Mammary epithelial cell (primary cell): ENCODE measurements around the gene ALK.

Experiments
- EZH2 ChIP-seq: IDR thresholded peaks from 2 replicates; pipeline ENCODE4 v1.6.1; 2012; ENCODE audit warnings: low read length, inconsistent platforms, borderline replicate concordance
- TF ChIP-seq, protein P1 (sequence below), 2 donors: IDR thresholded peaks in 1 of 2; conservative IDR thresholded peaks in 1 of 2; 2 replicates each; pipeline ENCODE4 v1.5.1; 2011 to 2012; ENCODE audit warnings: inconsistent platforms in 2 of 2, low read length in 2 of 2, mild to moderate bottlenecking in 2 of 2, control low read depth in 1 of 2, low read depth in 1 of 2; ENCODE audit not compliant: insufficient read depth in 1 of 2; ENCODE audit errors: extremely low read depth in 1 of 2

DNA sequence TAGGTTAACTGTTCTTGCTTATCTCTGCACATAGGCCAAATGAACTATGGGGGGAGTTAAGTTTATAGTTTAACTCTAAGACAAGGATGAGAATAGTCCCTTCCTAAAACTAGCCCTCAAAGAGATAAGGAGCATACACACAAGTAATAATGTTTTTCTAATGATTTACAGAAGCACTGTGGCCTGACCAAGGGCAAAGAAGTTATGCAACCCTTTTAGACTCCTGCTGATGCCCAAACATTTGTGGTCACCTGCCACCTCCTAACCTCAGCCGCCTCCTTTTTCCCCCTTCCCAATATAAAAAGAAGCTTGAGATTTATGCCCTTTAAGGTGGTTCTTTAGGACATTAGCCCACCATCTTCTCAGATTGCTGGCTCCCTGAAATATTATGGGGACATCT lies 357.7 kb downstream of the ALK start:
- TF ChIP-seq, protein P1, sequence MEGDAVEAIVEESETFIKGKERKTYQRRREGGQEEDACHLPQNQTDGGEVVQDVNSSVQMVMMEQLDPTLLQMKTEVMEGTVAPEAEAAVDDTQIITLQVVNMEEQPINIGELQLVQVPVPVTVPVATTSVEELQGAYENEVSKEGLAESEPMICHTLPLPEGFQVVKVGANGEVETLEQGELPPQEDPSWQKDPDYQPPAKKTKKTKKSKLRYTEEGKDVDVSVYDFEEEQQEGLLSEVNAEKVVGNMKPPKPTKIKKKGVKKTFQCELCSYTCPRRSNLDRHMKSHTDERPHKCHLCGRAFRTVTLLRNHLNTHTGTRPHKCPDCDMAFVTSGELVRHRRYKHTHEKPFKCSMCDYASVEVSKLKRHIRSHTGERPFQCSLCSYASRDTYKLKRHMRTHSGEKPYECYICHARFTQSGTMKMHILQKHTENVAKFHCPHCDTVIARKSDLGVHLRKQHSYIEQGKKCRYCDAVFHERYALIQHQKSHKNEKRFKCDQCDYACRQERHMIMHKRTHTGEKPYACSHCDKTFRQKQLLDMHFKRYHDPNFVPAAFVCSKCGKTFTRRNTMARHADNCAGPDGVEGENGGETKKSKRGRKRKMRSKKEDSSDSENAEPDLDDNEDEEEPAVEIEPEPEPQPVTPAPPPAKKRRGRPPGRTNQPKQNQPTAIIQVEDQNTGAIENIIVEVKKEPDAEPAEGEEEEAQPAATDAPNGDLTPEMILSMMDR (conservative IDR thresholded peaks at IDR 0.05 in 1 of 2, IDR thresholded peaks at IDR 0.05 in 1 of 2; ENCODE audit: extremely low read depth in 1 of 2, insufficient read depth in 1 of 2, low read depth in 1 of 2, low read length in 2 of 2): no peak
- no peak for TF ChIP-seq EZH2
